NCI-H1417 (cell line): Measurements from ENCODE around the gene BMPR1B.
A peak's percentile ranks its signal among the peaks of the same experiment; 100 is the strongest.
"Not testable (repeated sequence)": the region's sequence is repeated elsewhere in the genome, so short reads cannot be mapped to it uniquely, and the experiment has no call there.

ENCODE experiments used
- DNase-seq, 3 experiments: peaks; one replicate each; lab custom pipeline; 2025; lab: John Stamatoyannopoulos, UW

Gene BMPR1B

GRCh38 chr4:95038791-95039190, 281.0 kb downstream of the BMPR1B start:
- no peak for DNase-seq

- DNase-seq, result peak in 1 of 3 experiments; percentile 36
Measured at GRCh38 chr4:95044324-95044837, 286.6 kb downstream of the BMPR1B start.

GRCh38 chr4:95045429-95045828, 287.7 kb downstream of the BMPR1B start:
- peak in 2 of 3 experiments; percentile 31 to 74 for DNase-seq

GRCh38 chr4:95048296-95048695, 290.5 kb downstream of the BMPR1B start:
- no peak for DNase-seq

GRCh38 chr4:95049551-95050233, 291.9 kb downstream of the BMPR1B start:
- DNase-seq, result no peak

- DNase-seq, result no peak
Measured at GRCh38 chr4:95050980-95051701, 293.4 kb downstream of the BMPR1B start.

- no peak for DNase-seq
Measured at GRCh38 chr4:95051702-95052020, 293.9 kb downstream of the BMPR1B start.

- no peak for DNase-seq
Measured at GRCh38 chr4:95058991-95059390, 301.2 kb downstream of the BMPR1B start.

GRCh38 chr4:95059663-95060062, 301.9 kb downstream of the BMPR1B start:
- DNase-seq, result no peak

- DNase-seq, result no peak
Measured at GRCh38 chr4:95061220-95061619, 303.5 kb downstream of the BMPR1B start.

GRCh38 chr4:95061801-95062200, 304.0 kb downstream of the BMPR1B start:
- not testable (repeated sequence) for DNase-seq

- DNase-seq, result no peak
Measured at GRCh38 chr4:95066050-95066449, 308.3 kb downstream of the BMPR1B start.

- no peak for DNase-seq
Measured at GRCh38 chr4:95068401-95068800, 310.6 kb downstream of the BMPR1B start.

- no peak for DNase-seq
Measured at GRCh38 chr4:95068818-95069478, 311.2 kb downstream of the BMPR1B start.

GRCh38 chr4:95071851-95072250, 314.1 kb downstream of the BMPR1B start:
- DNase-seq, result no peak

- DNase-seq, result no peak
Measured at GRCh38 chr4:95073646-95074045, 315.9 kb downstream of the BMPR1B start.

GRCh38 chr4:95077864-95078263, 320.1 kb downstream of the BMPR1B start:
- no peak for DNase-seq

- DNase-seq, result no peak
Measured at GRCh38 chr4:95080969-95081368, 323.2 kb downstream of the BMPR1B start.

- DNase-seq, result no peak
Measured at GRCh38 chr4:95084584-95084983, 326.8 kb downstream of the BMPR1B start.

- peak in 1 of 3 experiments; percentile 17 for DNase-seq
Measured at GRCh38 chr4:95085124-95085833, 327.5 kb downstream of the BMPR1B start.

- no peak for DNase-seq
Measured at GRCh38 chr4:95086551-95086950, 328.8 kb downstream of the BMPR1B start.
